HFF-Myc (cell line): ENCODE results near the gene HINT1.
"Not testable (repeated sequence)": the region's sequence is repeated elsewhere in the genome, so short reads cannot be mapped to it uniquely, and the experiment has no call there.

Experiments
- DNase-seq: peaks from one replicate; pipeline ENCODE4 v3.0.0-alpha.2; 2011; ENCODE audit warnings: low read depth; ENCODE audit errors: extremely low read depth
- H3K4me3 ChIP-seq: replicated peaks from 2 replicates; pipeline ENCODE4 v1.5.1; 2011; ENCODE audit warnings: low read depth, mild to moderate bottlenecking, control low read depth, low read length
- CTCF ChIP-seq: IDR thresholded peaks from 2 replicates; pipeline ENCODE4 v1.5.1; 2012; ENCODE audit warnings: mild to moderate bottlenecking, low read depth, low read length, control low read depth; ENCODE audit errors: missing control alignments

The HINT1 gene

GRCh38 chr5:131148835-131149234 lies 16.2 kb downstream of the HINT1 start:
- H3K4me3 ChIP-seq: no peak overlapping the region
- no peak for TF ChIP-seq CTCF
- no peak for DNase-seq

GRCh38 chr5:131147258-131147657 lies 17.8 kb downstream of the HINT1 start:
- no peak for TF ChIP-seq CTCF
- DNase-seq: no peak
- no peak overlapping the region for H3K4me3 ChIP-seq

GRCh38 chr5:131142970-131143617 lies 22.0 kb downstream of the HINT1 start:
- H3K4me3 ChIP-seq: no peak overlapping the region
- TF ChIP-seq CTCF: no peak
- no peak for DNase-seq

GRCh38 chr5:131139321-131139720 lies 25.7 kb downstream of the HINT1 start:
- no peak for DNase-seq

GRCh38 chr5:131138406-131138805 lies 26.6 kb downstream of the HINT1 start:
- not testable (repeated sequence) for H3K4me3 ChIP-seq, DNase-seq

More at GRCh38 chr5:131139321-131139720, 25.7 kb downstream of the HINT1 start:
- H3K4me3 ChIP-seq: no peak overlapping the region
- no peak for TF ChIP-seq CTCF

- not testable (repeated sequence) for H3K4me3 ChIP-seq, DNase-seq
Observed at GRCh38 chr5:131133091-131133490, 32.0 kb downstream of the HINT1 start.

GRCh38 chr5:131129306-131129705 lies 35.8 kb downstream of the HINT1 start:
- no peak for DNase-seq
- no peak for TF ChIP-seq CTCF
- H3K4me3 ChIP-seq: no peak overlapping the region

- H3K4me3 ChIP-seq, DNase-seq: not testable (repeated sequence)
Observed at GRCh38 chr5:131127244-131127643, 37.8 kb downstream of the HINT1 start.
